Panc1 (cell line): ENCODE data around the gene SRRM4.

Experiments used
- CTCF ChIP-seq: fragments of 450-650 bp; IDR thresholded peaks from 2 replicates; pipeline ENCODE4 v1.5.1; 2017; ENCODE audit warnings: mild to moderate bottlenecking
- POLR2AphosphoS5 ChIP-seq: IDR thresholded peaks from 2 replicates; pipeline ENCODE4 v1.6.1; 2012; ENCODE audit warnings: mild to moderate bottlenecking, low read depth, low read length, moderate library complexity
- SIN3A ChIP-seq: IDR thresholded peaks from 2 replicates; pipeline ENCODE4 v1.6.1; 2012; ENCODE audit warnings: low read depth, mild to moderate bottlenecking, low read length, moderate library complexity, borderline replicate concordance; ENCODE audit not compliant: insufficient read depth
- TCF7L2 ChIP-seq: IDR thresholded peaks from 2 replicates; pipeline ENCODE4 v1.6.1; 2011; ENCODE audit warnings: mild to moderate bottlenecking, low read depth, low read length, inconsistent platforms

GRCh38 chr12:119122047-119122446 is 140.7 kb downstream of the SRRM4 start:
- TF ChIP-seq CTCF: no peak
- TF ChIP-seq SIN3A: no peak
- TF ChIP-seq POLR2AphosphoS5: no peak
- no peak for TF ChIP-seq TCF7L2
